Measurements from ENCODE around the gene DNASE1. TPM values are rescaled to one million over a fixed set of nuclear protein-coding genes. Genes with fewer than 3 reads are reported as not detected.

Gene DNASE1
- total RNA-seq, 1 experiment from 2014 or later: 22.9 TPM

DNA sequence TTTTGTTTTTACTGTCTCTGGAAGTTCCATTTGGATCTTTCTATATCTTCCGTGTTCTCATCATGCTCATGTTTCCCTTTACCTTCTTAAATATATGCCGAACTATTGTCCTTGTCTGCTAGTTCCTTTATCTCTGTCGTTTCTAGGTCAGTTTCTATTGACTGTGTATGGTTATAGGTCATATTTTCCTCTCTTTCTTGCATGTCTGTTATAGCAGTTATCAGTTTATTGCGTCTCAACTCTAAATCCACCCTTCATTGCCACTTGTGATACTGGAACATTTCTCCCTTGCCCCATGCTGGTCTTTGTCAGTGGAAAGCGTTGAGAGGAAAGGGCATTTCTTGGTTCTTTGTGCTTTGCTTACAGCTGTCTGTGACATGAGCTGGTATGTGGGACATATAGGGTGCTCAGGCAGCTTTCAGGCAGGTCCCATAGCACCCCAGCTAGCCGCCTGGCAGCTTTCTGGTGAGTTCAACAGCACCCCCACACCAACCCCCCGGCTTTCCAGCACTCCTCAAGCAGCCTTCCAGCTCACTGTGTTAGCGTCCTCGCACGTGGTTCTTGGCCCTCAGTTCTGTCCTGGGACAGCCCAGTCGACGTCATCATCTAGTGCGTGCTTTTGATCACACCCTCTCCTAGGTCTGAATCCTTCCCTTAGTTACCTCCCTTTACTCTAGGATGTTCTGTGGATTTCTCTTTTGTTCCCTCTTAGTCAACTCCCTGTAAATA is 15.4 kb upstream of the DNASE1 start:
- peaks cover 12% of the 10 kb centered on the region for H3K4me1 ChIP-seq (ENCODE audit: low read length)

DNA sequence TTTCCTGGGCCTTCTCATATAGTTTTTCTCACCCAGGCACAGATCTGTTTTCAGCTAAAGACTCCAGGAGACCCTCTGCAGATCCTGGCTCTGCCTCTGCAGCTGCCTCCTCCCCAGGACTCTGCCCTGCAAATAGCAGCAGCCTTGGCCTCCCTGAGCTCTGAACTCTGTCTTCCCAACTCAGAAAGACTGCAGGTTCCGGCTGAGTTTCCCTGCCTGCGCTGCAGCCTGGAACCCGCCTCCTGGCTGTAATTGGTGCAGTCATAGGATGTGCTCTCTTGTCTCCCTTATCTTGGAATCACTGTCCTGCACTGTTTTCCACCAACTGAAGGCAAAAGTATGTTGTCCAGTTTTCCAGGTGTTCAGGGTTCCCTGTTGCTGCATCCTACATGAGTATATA is 14.3 kb upstream of the DNASE1 start:
- no peaks in the 10 kb centered on the region for H3K27me3 ChIP-seq (ENCODE audit: low read length)
- no peaks in the 10 kb centered on the region for H3K9me2 ChIP-seq (replicated peaks; ENCODE audit: insufficient read depth, low read length)
- H3K79me2 ChIP-seq (ENCODE audit: low read length): peaks cover 34% of the 10 kb centered on the region
- H3K4me3 ChIP-seq (ENCODE audit: low read length): no peak overlapping the region
- no peak overlapping the region for H3K9ac ChIP-seq (ENCODE audit: low read length)
- H3K27ac ChIP-seq (ENCODE audit: low read length): no peak overlapping the region
- no peaks in the 10 kb centered on the region for H4K20me1 ChIP-seq (ENCODE audit: insufficient read depth, low read depth, low read length)
- no peaks in the 10 kb centered on the region for H3K9me3 ChIP-seq (ENCODE audit: low read length)
- no peaks in the 10 kb centered on the region for H3K36me3 ChIP-seq (ENCODE audit: insufficient read depth, low read length)
- no peak overlapping the region for H3K4me2 ChIP-seq (ENCODE audit: low read depth, low read length, poor library complexity, severe bottlenecking)
- H2AFZ ChIP-seq (ENCODE audit: low read length): no peak overlapping the region
- no peak for DNase-seq
- peaks cover 12% of the 10 kb centered on the region for H3K4me1 ChIP-seq (ENCODE audit: low read length)

More for the DNA sequence above, 15.4 kb upstream of the DNASE1 start:
- Histone ChIP-seq H3K27ac (ENCODE audit: low read length) (no peak overlapping the region), H4K20me1 (ENCODE audit: insufficient read depth, low read depth, low read length) (no peaks in the 10 kb centered on the region), H3K4me3 (ENCODE audit: low read length) (no peak overlapping the region), H3K9ac (ENCODE audit: low read length) (no peak overlapping the region), H3K79me2 (ENCODE audit: low read length) (peaks cover 37% of the 10 kb centered on the region), H3K9me3 (ENCODE audit: low read length) (no peaks in the 10 kb centered on the region), H3K9me2 (replicated peaks; ENCODE audit: insufficient read depth, low read length) (no peaks in the 10 kb centered on the region), H2AFZ (ENCODE audit: low read length) (no peak overlapping the region), H3K27me3 (ENCODE audit: low read length) (no peaks in the 10 kb centered on the region), H3K36me3 (ENCODE audit: insufficient read depth, low read length) (no peaks in the 10 kb centered on the region), H3K4me2 (ENCODE audit: low read depth, low read length, poor library complexity, severe bottlenecking) (no peak overlapping the region)
- DNase-seq: no peak

DNA sequence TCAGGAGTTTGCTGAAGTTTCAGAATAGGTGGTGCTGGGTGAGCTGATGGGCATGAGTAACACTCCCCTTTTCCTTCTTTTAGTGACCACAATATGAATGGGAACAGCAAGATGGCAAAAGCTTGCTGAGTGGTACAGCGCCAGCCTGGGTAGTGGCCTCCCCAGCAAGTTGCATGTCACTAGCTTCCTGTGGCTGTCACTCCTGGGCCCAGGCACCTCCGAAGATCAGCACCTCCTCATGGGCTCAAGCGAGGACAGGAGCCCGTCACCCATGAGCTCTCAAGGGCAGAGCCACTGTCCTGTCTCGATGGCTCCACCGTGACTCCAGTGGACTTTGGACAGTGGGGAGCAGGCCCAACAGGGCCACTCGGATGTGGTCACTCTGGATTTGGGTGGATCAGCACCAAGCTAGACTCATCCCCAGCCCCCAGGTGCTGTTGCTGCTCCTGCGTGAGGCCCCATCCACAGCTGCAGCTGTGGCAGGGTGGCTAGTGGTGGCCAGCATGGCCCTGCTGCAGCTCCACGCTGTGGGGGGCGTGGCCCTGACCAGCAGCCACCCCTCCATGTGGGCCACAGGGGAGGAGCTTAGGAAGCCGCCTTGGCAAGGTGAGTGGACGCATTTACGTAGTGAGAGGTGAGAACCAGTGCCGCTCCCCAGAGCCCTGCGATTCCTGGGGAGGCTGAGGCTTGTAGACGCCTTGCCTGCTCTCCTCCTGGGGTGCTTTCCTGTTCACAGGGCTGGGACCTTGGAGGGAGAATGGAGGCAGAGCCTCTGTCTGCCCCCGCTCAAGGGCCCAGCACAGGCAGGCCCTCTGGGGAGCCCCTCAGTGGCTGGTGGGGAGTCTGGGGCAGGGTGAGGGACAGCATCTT is 13.6 kb upstream of the DNASE1 start:
- no peak overlapping the region for H3K27ac ChIP-seq (ENCODE audit: low read length)
- no peaks in the 10 kb centered on the region for H3K36me3 ChIP-seq (ENCODE audit: insufficient read depth, low read length)
- no peak overlapping the region for H3K9ac ChIP-seq (ENCODE audit: low read length)
- H3K79me2 ChIP-seq (ENCODE audit: low read length): peaks cover 34% of the 10 kb centered on the region
- H2AFZ ChIP-seq (ENCODE audit: low read length): no peak overlapping the region
- no peaks in the 10 kb centered on the region for H3K27me3 ChIP-seq (ENCODE audit: low read length)
- no peaks in the 10 kb centered on the region for H3K9me2 ChIP-seq (replicated peaks; ENCODE audit: insufficient read depth, low read length)
- no peak overlapping the region for H3K4me3 ChIP-seq (ENCODE audit: low read length)
- no peaks in the 10 kb centered on the region for H4K20me1 ChIP-seq (ENCODE audit: insufficient read depth, low read depth, low read length)
- H3K4me1 ChIP-seq (ENCODE audit: low read length): peaks cover 12% of the 10 kb centered on the region
- no peaks in the 10 kb centered on the region for H3K9me3 ChIP-seq (ENCODE audit: low read length)
- DNase-seq: no peak
- no peak overlapping the region for H3K4me2 ChIP-seq (ENCODE audit: low read depth, low read length, poor library complexity, severe bottlenecking)

DNA sequence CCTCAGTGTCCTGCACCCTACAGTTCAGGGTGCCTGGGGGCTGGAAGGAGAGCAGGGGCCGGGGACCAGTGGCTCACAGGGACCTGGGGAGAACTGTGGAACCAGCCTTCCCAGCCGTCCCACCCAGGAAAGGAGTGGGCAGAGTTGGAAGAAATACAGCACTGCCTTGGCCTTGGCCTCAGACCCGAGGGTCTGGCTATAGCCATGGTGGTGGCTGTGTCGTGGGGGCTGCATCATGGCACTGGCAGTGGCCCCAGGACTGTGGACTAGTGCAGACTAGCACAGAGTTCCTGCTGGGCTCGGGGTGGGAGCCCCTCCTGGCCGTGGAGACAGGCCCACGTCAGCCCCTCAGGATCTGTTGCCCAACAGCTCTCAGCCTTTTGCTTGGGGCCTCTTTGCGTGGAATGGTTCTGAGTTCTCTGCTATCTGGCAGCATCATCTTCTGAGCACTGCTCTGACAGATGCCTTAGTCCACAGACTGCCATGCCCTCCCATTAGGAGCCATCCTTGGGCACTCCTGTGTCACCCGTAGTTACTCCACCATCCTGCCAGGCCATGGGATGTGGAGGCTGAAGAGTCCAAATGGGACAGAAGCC is 12.6 kb upstream of the DNASE1 start:
- H2AFZ ChIP-seq (ENCODE audit: low read length): no peak overlapping the region
- no peaks in the 10 kb centered on the region for H3K9me3 ChIP-seq (ENCODE audit: low read length)
- no peak for DNase-seq
- H3K27ac ChIP-seq (ENCODE audit: low read length): no peak overlapping the region
- H4K20me1 ChIP-seq (ENCODE audit: insufficient read depth, low read depth, low read length): no peaks in the 10 kb centered on the region
- H3K27me3 ChIP-seq (ENCODE audit: low read length): no peaks in the 10 kb centered on the region
- H3K9ac ChIP-seq (ENCODE audit: low read length): no peak overlapping the region
- no peak overlapping the region for H3K4me2 ChIP-seq (ENCODE audit: low read depth, low read length, poor library complexity, severe bottlenecking)
- no peaks in the 10 kb centered on the region for H3K9me2 ChIP-seq (replicated peaks; ENCODE audit: insufficient read depth, low read length)
- H3K4me3 ChIP-seq (ENCODE audit: low read length): no peak overlapping the region
- peaks cover 33% of the 10 kb centered on the region for H3K79me2 ChIP-seq (ENCODE audit: low read length)
- H3K36me3 ChIP-seq (ENCODE audit: insufficient read depth, low read length): no peaks in the 10 kb centered on the region
- peaks cover 11% of the 10 kb centered on the region for H3K4me1 ChIP-seq (ENCODE audit: low read length)

DNA sequence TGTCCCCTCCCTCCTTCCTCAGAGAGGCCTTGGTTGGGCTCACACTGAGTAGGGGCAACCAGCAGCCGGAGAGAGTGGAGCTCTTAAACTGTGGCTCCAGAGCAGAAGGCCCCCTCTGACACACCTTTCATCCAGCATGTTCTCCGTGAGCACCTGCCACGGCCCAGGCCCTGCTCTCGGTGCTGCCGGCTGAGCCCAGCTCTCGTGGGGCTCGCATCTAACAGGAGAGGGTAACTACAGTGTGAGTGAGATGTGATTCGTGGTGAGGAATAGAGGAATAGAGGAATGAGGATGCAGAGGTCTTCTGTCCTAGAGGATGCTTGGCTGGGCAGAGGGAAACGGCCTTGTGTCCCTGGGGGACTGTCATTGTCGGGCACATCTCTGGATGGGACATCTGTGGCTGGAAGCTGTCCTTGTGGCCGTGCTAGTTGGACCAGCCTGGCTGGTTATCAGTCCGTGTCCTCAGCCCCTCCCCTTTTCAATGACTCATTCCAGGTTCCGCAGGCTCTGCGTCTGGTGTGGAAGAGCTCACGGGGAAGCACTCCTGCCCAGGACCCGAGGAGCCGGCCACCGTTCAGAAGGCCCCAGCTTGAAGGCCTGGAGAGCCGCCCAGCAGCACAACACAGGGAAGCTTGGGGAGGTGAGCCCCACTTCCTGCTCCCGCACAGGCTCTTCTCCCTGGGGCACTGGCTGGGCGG is 11.9 kb upstream of the DNASE1 start:
- Histone ChIP-seq H3K79me2 (ENCODE audit: low read length) (peaks cover 27% of the 10 kb centered on the region), H4K20me1 (ENCODE audit: insufficient read depth, low read depth, low read length) (no peaks in the 10 kb centered on the region), H3K9ac (ENCODE audit: low read length) (no peak overlapping the region), H3K27ac (ENCODE audit: low read length) (no peak overlapping the region), H2AFZ (ENCODE audit: low read length) (no peak overlapping the region), H3K9me2 (replicated peaks; ENCODE audit: insufficient read depth, low read length) (no peaks in the 10 kb centered on the region), H3K27me3 (ENCODE audit: low read length) (no peaks in the 10 kb centered on the region), H3K9me3 (ENCODE audit: low read length) (no peaks in the 10 kb centered on the region), H3K36me3 (ENCODE audit: insufficient read depth, low read length) (no peaks in the 10 kb centered on the region), H3K4me2 (ENCODE audit: low read depth, low read length, poor library complexity, severe bottlenecking) (no peak overlapping the region), H3K4me1 (ENCODE audit: low read length) (peaks cover 5% of the 10 kb centered on the region), H3K4me3 (ENCODE audit: low read length) (no peak overlapping the region)
- no peak for DNase-seq

DNA sequence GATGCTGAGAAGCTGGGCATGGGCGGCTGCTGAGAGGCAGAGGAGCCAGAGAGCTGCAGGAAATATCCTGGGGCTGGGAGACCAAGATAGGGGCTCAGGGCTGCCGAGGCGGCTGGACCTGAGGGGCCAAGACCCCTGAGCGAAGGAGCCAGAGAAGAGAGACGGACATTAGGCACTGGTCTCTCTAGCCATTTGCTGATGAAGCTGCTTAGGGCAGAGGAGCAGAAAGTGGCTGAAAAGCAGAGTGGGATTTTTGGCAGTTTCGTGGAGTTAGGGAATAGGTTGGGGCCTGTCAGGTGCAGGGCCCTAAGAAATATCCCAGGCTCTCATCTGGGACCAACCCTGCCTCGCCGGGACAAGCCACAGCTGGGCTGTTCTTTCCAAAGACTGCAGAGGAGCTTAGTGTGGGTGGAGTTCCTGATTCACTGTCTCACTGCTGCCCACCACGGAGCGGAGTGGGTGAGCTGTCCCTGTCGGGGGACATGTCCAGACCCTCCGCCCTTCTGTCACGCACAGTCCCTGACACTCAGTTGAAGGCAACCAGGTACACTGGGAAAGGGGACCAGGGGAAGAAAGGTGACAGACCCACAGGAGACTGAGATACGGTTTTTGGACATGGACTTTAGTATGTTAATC is 11.3 kb upstream of the DNASE1 start:
- Histone ChIP-seq H3K79me2 (ENCODE audit: low read length) (peaks cover 20% of the 10 kb centered on the region), H3K9me2 (replicated peaks; ENCODE audit: insufficient read depth, low read length) (no peaks in the 10 kb centered on the region), H3K27me3 (ENCODE audit: low read length) (no peaks in the 10 kb centered on the region), H4K20me1 (ENCODE audit: insufficient read depth, low read depth, low read length) (no peaks in the 10 kb centered on the region), H3K4me1 (ENCODE audit: low read length) (no peaks in the 10 kb centered on the region), H3K9me3 (ENCODE audit: low read length) (no peaks in the 10 kb centered on the region), H3K9ac (ENCODE audit: low read length) (no peak overlapping the region), H3K4me2 (ENCODE audit: low read depth, low read length, poor library complexity, severe bottlenecking) (no peak overlapping the region), H3K4me3 (ENCODE audit: low read length) (no peak overlapping the region), H2AFZ (ENCODE audit: low read length) (no peak overlapping the region), H3K36me3 (ENCODE audit: insufficient read depth, low read length) (no peaks in the 10 kb centered on the region), H3K27ac (ENCODE audit: low read length) (no peak overlapping the region)
- DNase-seq: no peak

DNA sequence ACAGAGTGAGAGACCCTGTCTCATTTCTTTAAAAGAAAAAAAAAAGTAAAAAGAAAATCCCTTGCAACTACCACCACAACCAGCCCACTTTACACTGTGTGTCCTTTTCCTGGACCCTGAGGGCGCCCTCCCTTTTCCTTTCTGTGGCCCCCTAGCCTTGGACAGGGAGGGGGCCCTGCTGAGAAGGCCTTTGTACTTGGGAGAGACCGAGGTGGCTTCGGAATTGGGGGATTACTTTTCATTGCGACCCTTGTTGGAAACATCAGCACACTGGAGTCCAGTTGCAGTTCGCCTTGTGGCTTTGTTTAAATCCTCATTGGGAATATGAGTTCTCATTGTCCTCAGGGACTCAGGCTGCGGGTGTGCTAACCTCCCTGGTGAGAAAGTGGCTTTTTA is 9.4 kb upstream of the DNASE1 start:
- H4K20me1 ChIP-seq (ENCODE audit: insufficient read depth, low read depth, low read length): no peaks in the 10 kb centered on the region
- no peaks in the 10 kb centered on the region for H3K36me3 ChIP-seq (ENCODE audit: insufficient read depth, low read length)
- H3K79me2 ChIP-seq (ENCODE audit: low read length): peaks cover 3% of the 10 kb centered on the region
- no peaks in the 10 kb centered on the region for H3K9me3 ChIP-seq (ENCODE audit: low read length)
- no peak overlapping the region for H3K4me2 ChIP-seq (ENCODE audit: low read depth, low read length, poor library complexity, severe bottlenecking)
- no peak overlapping the region for H3K27ac ChIP-seq (ENCODE audit: low read length)
- H3K9ac ChIP-seq (ENCODE audit: low read length): no peak overlapping the region
- no peak overlapping the region for H2AFZ ChIP-seq (ENCODE audit: low read length)
- no peak overlapping the region for H3K4me3 ChIP-seq (ENCODE audit: low read length)
- H3K9me2 ChIP-seq (replicated peaks; ENCODE audit: insufficient read depth, low read length): no peaks in the 10 kb centered on the region
- H3K27me3 ChIP-seq (ENCODE audit: low read length): no peaks in the 10 kb centered on the region
- H3K4me1 ChIP-seq (ENCODE audit: low read length): peaks cover 4% of the 10 kb centered on the region
- no peak for DNase-seq

All from Karpas-422 (cell line).